T follicular helper cell (primary cell): ENCODE results near the gene IFITM1.
"Not testable (repeated sequence)": the region's sequence is repeated elsewhere in the genome, so short reads cannot be mapped to it uniquely, and the experiment has no call there.

Experiments used
- DNase-seq: peaks from one replicate; pipeline ENCODE4 v3.0.0-alpha.2; 2020; ENCODE audit warnings: low read depth

Gene IFITM1

GRCh38 chr11:326592-326841, 12.7 kb downstream of the IFITM1 start:
- DNase-seq = no peak

GRCh38 chr11:326842-327580, 13.2 kb downstream of the IFITM1 start:
- peak; percentile 40 for DNase-seq

GRCh38 chr11:327581-327923, 13.7 kb downstream of the IFITM1 start:
- no peak for DNase-seq

GRCh38 chr11:328012-328411, 14.2 kb downstream of the IFITM1 start:
- no peak for DNase-seq

- DNase-seq = not testable (repeated sequence)
These were observed 14.8 kb downstream of the IFITM1 start for GRCh38 chr11:328516-329100.

GRCh38 chr11:329886-330253, 16.0 kb downstream of the IFITM1 start:
- no peak for DNase-seq

GRCh38 chr11:330307-330693, 16.5 kb downstream of the IFITM1 start:
- no peak for DNase-seq

GRCh38 chr11:330694-331357, 17.0 kb downstream of the IFITM1 start:
- no peak for DNase-seq

- DNase-seq = no peak
These were observed 17.7 kb downstream of the IFITM1 start for GRCh38 chr11:331358-332060.

- DNase-seq = no peak
These were observed 19.0 kb downstream of the IFITM1 start for GRCh38 chr11:332651-333480.

GRCh38 chr11:333616-334263, 19.9 kb downstream of the IFITM1 start:
- not testable (repeated sequence) for DNase-seq

GRCh38 chr11:334264-334994, 20.6 kb downstream of the IFITM1 start:
- no peak for DNase-seq

GRCh38 chr11:335779-336658, 22.2 kb downstream of the IFITM1 start:
- DNase-seq = no peak

GRCh38 chr11:336659-337198, 22.9 kb downstream of the IFITM1 start:
- DNase-seq = no peak

- no peak for DNase-seq
These were observed 23.9 kb downstream of the IFITM1 start for GRCh38 chr11:337711-338110.

- DNase-seq = no peak
These were observed 26.1 kb downstream of the IFITM1 start for GRCh38 chr11:339963-340362.

- no peak for DNase-seq
These were observed 27.0 kb downstream of the IFITM1 start for GRCh38 chr11:340539-341512.

- no peak for DNase-seq
These were observed 28.5 kb downstream of the IFITM1 start for GRCh38 chr11:342328-342727.
